Astrocyte (in vitro differentiated cells and primary cell): ENCODE results near the gene CDKN1B. TPM values are rescaled to one million over a fixed set of nuclear protein-coding genes. Genes with fewer than 3 reads are reported as not detected.

Experiments
- DNase-seq: peaks from one replicate; pipeline ENCODE4 v3.0.0-alpha.2; 2010; ENCODE audit warnings: low read depth
- FAIRE-seq: peaks from 2 replicates; lab custom pipeline; 2011; peaks lifted over from hg19 to GRCh38; lab: Jason Lieb, UNC
- H2AFZ ChIP-seq: 2 replicates; pipeline ENCODE4 v1.6.0; 2012; ENCODE audit warnings: low read depth, low read length, inconsistent platforms
- H3K27ac ChIP-seq: 2 replicates; pipeline ENCODE4 v1.5.1; 2011; ENCODE audit warnings: low read depth, low read length, inconsistent platforms
- H3K27me3 ChIP-seq: 2 replicates; pipeline ENCODE4 v1.6.0; 2011; ENCODE audit warnings: low read length, inconsistent platforms; ENCODE audit not compliant: insufficient read depth
- H3K36me3 ChIP-seq: 2 replicates; pipeline ENCODE4 v1.5.1; 2011; ENCODE audit warnings: low read length, inconsistent platforms; ENCODE audit not compliant: insufficient read depth
- H3K4me1 ChIP-seq: 2 replicates; pipeline ENCODE4 v1.5.1; 2011; ENCODE audit warnings: low read length, inconsistent platforms; ENCODE audit not compliant: insufficient read depth
- H3K4me2 ChIP-seq: 2 replicates; pipeline ENCODE4 v1.6.0; 2012; ENCODE audit warnings: low read length, inconsistent platforms
- H3K4me3 ChIP-seq: 2 replicates; pipeline ENCODE4 v1.5.1; 2011; ENCODE audit warnings: low read depth, mild to moderate bottlenecking, low read length, inconsistent platforms; ENCODE audit not compliant: insufficient read depth
- H3K79me2 ChIP-seq: 2 replicates; pipeline ENCODE4 v1.6.0; 2012; ENCODE audit warnings: mild to moderate bottlenecking, low read length, inconsistent platforms; ENCODE audit not compliant: insufficient read depth
- H3K9ac ChIP-seq: 2 replicates; pipeline ENCODE4 v1.6.0; 2012; ENCODE audit warnings: mild to moderate bottlenecking, low read length, inconsistent platforms
- H3K9me3 ChIP-seq: 2 replicates; pipeline ENCODE4 v1.5.1; 2012; ENCODE audit warnings: low read depth, mild to moderate bottlenecking, low read length, inconsistent platforms; ENCODE audit not compliant: insufficient read depth
- H4K20me1 ChIP-seq: 2 replicates; pipeline ENCODE4 v1.6.0; 2012; ENCODE audit warnings: low read length, inconsistent platforms; ENCODE audit not compliant: insufficient read depth
- H3K27ac Mint-ChIP-seq: one replicate; pipeline ENCODE4 v1.8.0; 2021; ENCODE audit warnings: mild to moderate bottlenecking, mixed read lengths; ENCODE audit not compliant: unreplicated experiment
- H3K27me3 Mint-ChIP-seq: one replicate; pipeline ENCODE4 v1.8.0; 2021; ENCODE audit warnings: low read depth, mixed read lengths; ENCODE audit not compliant: unreplicated experiment
- H3K36me3 Mint-ChIP-seq: one replicate; pipeline ENCODE4 v1.8.0; 2021; ENCODE audit warnings: low read depth, mixed read lengths; ENCODE audit not compliant: unreplicated experiment
- H3K4me1 Mint-ChIP-seq: one replicate; pipeline ENCODE4 v1.8.0; 2021; ENCODE audit warnings: low read depth, mixed read lengths; ENCODE audit not compliant: unreplicated experiment
- H3K4me3 Mint-ChIP-seq: one replicate; pipeline ENCODE4 v1.8.0; 2021; ENCODE audit warnings: mild to moderate bottlenecking, moderate library complexity, mixed read lengths; ENCODE audit not compliant: unreplicated experiment
- H3K9me3 Mint-ChIP-seq: one replicate; pipeline ENCODE4 v1.8.0; 2021; ENCODE audit warnings: mild to moderate bottlenecking, mixed read lengths; ENCODE audit not compliant: unreplicated experiment
- EZH2 ChIP-seq: IDR thresholded peaks from 2 replicates; pipeline ENCODE4 v1.6.1; 2012; ENCODE audit warnings: mild to moderate bottlenecking, low read length, inconsistent platforms; ENCODE audit not compliant: insufficient read depth
- total RNA-seq: library from RNA; stranded (reverse); gene quantifications from 2 replicates; pipeline ENCODE4 v1.2.1, GENCODE V29; 2021
- TF ChIP-seq, protein P1 (sequence below): IDR thresholded peaks from 2 replicates; pipeline ENCODE4 v1.5.1; 2011; ENCODE audit warnings: low read depth, mild to moderate bottlenecking, inconsistent platforms, low read length, moderate library complexity; ENCODE audit not compliant: insufficient read depth

CDKN1B gene
- total RNA-seq, 1 donor from 2014 or later: 13.4 TPM

DNA sequence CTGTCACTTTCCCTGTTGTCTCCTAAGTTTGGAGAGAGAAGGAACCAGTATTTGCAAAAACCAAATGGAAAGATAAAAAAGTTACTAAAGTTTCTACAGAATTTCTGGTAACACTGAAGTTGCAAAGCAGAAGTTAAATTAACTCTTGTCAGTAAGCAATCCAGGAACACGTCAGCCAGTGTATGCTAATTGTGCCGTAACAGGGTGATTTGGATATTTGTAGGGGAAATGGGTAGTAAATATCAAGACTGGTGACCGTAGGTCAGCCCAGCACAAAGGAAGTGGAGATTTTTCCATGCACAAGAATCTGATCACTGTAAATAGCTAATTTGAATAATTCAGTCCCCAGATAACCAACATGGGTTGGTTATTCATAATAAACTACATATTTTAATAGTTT, 2.3 kb downstream of the CDKN1B start:
- Histone ChIP-seq H3K9me3 (no peaks in the 10 kb centered on the region), H3K4me1 (peaks cover 46% of the 10 kb centered on the region), H3K79me2 (peaks cover 71% of the 10 kb centered on the region), H3K36me3 (peaks cover 15% of the 10 kb centered on the region), H3K4me3 (peak overlapping the region; percentile 93), H3K9ac (peak overlapping the region; percentile 98), H3K4me2 (peak overlapping the region; percentile 89), H2AFZ (no peak overlapping the region), H3K27me3 (no peaks in the 10 kb centered on the region), H3K27ac (peak overlapping the region; percentile 92), H4K20me1 (peaks cover 20% of the 10 kb centered on the region)
- H3K4me1 Mint-ChIP-seq: peaks cover 19% of the 10 kb centered on the region
- H3K9me3 Mint-ChIP-seq: no peaks in the 10 kb centered on the region
- TF ChIP-seq EZH2: no peak
- TF ChIP-seq, protein P1, sequence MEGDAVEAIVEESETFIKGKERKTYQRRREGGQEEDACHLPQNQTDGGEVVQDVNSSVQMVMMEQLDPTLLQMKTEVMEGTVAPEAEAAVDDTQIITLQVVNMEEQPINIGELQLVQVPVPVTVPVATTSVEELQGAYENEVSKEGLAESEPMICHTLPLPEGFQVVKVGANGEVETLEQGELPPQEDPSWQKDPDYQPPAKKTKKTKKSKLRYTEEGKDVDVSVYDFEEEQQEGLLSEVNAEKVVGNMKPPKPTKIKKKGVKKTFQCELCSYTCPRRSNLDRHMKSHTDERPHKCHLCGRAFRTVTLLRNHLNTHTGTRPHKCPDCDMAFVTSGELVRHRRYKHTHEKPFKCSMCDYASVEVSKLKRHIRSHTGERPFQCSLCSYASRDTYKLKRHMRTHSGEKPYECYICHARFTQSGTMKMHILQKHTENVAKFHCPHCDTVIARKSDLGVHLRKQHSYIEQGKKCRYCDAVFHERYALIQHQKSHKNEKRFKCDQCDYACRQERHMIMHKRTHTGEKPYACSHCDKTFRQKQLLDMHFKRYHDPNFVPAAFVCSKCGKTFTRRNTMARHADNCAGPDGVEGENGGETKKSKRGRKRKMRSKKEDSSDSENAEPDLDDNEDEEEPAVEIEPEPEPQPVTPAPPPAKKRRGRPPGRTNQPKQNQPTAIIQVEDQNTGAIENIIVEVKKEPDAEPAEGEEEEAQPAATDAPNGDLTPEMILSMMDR: no peak
- H3K4me3 Mint-ChIP-seq: peak overlapping the region; percentile 99
- H3K27ac Mint-ChIP-seq: no peak overlapping the region
- FAIRE-seq: no peak
- H3K27me3 Mint-ChIP-seq: peaks cover 4% of the 10 kb centered on the region
- no peak for DNase-seq
- peaks cover 5% of the 10 kb centered on the region for H3K36me3 Mint-ChIP-seq

DNA sequence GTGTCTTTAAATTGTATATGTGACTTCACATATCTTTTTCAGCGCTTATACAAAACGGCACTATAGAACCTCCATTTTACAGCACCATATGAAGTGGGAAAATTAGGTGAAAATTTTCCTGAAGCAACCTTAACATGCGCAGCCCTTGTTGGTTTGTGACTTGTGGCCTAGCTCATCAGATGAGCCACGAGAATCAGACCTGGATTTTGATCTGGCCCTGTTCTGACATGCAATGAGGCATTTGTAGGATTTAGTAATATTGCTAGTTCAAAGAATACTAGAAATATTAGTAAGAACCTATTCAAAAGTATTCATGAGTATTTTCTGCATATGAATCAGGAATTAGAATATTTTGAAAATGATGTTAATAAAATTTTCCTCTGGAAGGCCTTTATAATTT, 2.9 kb downstream of the CDKN1B start:
- DNase-seq (no peak), FAIRE-seq (no peak)
- Histone ChIP-seq H3K4me1 (peaks cover 42% of the 10 kb centered on the region), H4K20me1 (peaks cover 20% of the 10 kb centered on the region), H3K4me2 (peak overlapping the region; percentile 89), H3K79me2 (peaks cover 71% of the 10 kb centered on the region), H3K27ac (peak overlapping the region; percentile 92), H3K36me3 (peaks cover 15% of the 10 kb centered on the region), H3K4me3 (peak overlapping the region; percentile 93), H3K9me3 (no peaks in the 10 kb centered on the region), H3K27me3 (no peaks in the 10 kb centered on the region), H3K9ac (peak overlapping the region; percentile 98), H2AFZ (no peak overlapping the region)
- Mint-ChIP-seq H3K27ac (no peak overlapping the region), H3K4me3 (no peak overlapping the region), H3K4me1 (peaks cover 16% of the 10 kb centered on the region), H3K36me3 (peaks cover 5% of the 10 kb centered on the region), H3K27me3 (no peaks in the 10 kb centered on the region), H3K9me3 (no peaks in the 10 kb centered on the region)
- TF ChIP-seq, protein P1: no peak
- TF ChIP-seq EZH2: no peak

DNA sequence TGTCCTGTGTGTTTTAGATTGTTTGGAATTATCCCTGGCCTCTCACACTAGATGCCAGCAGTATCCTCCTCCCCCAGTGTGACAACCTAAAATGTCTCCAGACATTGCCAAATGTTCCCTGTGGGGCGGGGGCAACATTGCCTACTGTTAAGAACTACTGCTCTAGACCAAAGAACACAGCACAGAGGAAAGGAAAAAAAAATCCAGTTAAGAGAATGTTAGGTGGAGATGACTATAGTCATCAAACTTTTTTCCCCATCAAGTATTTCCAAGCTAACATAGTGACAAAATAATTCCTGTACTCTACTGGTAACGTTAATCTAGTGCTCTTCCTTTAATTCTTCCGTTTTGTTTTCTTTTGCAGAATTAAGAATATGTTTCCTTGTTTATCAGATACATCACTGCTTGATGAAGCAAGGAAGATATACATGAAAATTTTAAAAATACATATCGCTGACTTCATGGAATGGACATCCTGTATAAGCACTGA, 3.5 kb downstream of the CDKN1B start:
- Mint-ChIP-seq H3K27me3 (no peaks in the 10 kb centered on the region), H3K4me3 (no peak overlapping the region), H3K4me1 (peaks cover 15% of the 10 kb centered on the region), H3K36me3 (peaks cover 5% of the 10 kb centered on the region), H3K27ac (no peak overlapping the region), H3K9me3 (no peaks in the 10 kb centered on the region)
- DNase-seq (no peak), FAIRE-seq (no peak)
- Histone ChIP-seq H3K4me1 (peaks cover 39% of the 10 kb centered on the region), H3K4me2 (peak overlapping the region; percentile 89), H3K79me2 (peaks cover 71% of the 10 kb centered on the region), H3K27ac (peak overlapping the region; percentile 92), H4K20me1 (peaks cover 20% of the 10 kb centered on the region), H3K27me3 (no peaks in the 10 kb centered on the region), H3K9ac (peak overlapping the region; percentile 98), H2AFZ (no peak overlapping the region), H3K36me3 (peaks cover 15% of the 10 kb centered on the region), H3K4me3 (peak overlapping the region; percentile 50), H3K9me3 (no peaks in the 10 kb centered on the region)
- no peak for TF ChIP-seq EZH2
- TF ChIP-seq, protein P1: no peak
